ENCODE measurements around the gene PYGL.

Gene PYGL

DNA sequence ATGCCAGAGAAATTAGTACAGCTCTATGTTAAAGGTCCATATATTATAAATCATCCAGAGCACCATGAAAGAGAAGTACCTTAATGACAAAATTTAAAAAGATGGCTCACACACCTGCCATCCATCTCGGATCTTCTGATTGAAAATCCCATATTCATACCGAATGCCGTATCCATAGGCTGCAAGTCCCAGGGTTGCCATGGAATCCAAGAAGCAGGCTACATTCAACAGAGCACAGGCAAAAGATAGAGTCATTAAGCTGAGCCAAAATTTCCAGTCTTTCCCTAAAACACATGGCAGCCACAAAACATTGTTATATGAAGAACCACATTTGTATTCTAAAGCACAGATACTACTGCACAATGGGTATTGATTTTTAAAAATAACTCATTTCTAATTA lies 12.7 kb downstream of the PYGL start:
- DNase-seq (ENCODE audit: extremely low spot score), result no peak
- ChIA-PET CTCF (no interaction called here), POLR2A (no interaction called here)
- TF ChIP-seq, protein P1, sequence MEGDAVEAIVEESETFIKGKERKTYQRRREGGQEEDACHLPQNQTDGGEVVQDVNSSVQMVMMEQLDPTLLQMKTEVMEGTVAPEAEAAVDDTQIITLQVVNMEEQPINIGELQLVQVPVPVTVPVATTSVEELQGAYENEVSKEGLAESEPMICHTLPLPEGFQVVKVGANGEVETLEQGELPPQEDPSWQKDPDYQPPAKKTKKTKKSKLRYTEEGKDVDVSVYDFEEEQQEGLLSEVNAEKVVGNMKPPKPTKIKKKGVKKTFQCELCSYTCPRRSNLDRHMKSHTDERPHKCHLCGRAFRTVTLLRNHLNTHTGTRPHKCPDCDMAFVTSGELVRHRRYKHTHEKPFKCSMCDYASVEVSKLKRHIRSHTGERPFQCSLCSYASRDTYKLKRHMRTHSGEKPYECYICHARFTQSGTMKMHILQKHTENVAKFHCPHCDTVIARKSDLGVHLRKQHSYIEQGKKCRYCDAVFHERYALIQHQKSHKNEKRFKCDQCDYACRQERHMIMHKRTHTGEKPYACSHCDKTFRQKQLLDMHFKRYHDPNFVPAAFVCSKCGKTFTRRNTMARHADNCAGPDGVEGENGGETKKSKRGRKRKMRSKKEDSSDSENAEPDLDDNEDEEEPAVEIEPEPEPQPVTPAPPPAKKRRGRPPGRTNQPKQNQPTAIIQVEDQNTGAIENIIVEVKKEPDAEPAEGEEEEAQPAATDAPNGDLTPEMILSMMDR (IDR thresholded peaks at IDR 0.05; ENCODE audit: control extremely low read depth, extremely low read depth, low read depth, missing control alignments), result no peak

DNA sequence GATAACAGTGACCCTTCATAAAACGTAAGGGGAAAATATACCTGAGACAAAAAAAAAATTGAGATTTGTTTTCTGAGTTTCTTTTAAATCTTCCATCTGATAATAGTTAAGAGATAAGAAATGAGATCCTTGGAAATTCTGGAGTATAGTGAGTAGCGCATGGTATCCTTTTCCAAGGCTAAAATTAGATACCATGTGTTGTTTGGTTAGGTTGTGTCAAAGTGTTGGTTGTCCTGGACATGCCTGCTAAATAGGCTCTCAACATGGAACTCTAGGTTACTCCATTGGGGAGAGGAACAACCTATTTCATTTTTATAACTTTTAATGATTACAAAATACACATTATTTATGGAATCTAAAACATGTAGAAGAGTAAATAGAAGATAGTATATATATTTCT lies 14.8 kb downstream of the PYGL start:
- ChIA-PET POLR2A (no interaction called here), CTCF (no interaction called here)
- TF ChIP-seq, protein P1 (IDR thresholded peaks at IDR 0.05; ENCODE audit: control extremely low read depth, extremely low read depth, low read depth, missing control alignments), result no peak
- no peak for DNase-seq (ENCODE audit: extremely low spot score)

DNA sequence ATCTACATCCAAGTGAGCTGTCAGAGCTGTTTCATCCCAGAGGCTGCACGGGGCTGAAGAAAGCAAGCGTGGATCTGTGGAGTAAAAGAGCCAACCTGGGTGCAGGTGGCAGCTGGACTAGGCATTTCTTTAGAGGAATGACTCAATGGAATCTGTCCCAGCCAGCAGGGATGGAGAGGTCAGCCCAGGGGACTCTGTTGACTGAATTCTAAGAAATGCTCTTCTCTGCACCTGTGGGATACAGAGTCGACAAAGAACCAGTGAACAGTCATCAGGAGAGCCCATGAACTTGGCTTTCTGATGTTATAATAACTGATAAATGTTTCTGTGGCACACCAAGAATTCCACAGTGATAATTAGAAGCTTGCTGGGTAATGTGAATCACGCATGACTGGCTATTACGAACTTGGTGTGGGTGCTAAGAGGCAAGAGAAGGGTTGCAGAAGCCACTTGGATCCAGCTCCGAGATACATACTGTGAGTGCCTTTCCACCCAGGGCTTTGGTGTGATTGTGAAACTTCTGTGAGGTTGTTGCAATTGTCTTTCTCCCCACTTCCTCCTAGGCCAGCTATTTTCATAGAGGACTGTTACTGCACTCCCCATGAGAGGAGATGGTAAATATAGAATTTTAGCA lies 16.2 kb downstream of the PYGL start:
- CTCF ChIA-PET, result interaction anchor here (1.2 kb wide), 1 partner anchor 41 kb away, joined by 3 read pairs; no protein-coding TSS in a partner anchor
- POLR2A ChIA-PET, result interaction anchor here (0.6 kb wide), 1 partner anchor 20 kb away, joined by 8 read pairs; no protein-coding TSS in a partner anchor
- peak; percentile 32 for DNase-seq (ENCODE audit: extremely low spot score)
- TF ChIP-seq, protein P1 (IDR thresholded peaks at IDR 0.05; ENCODE audit: control extremely low read depth, extremely low read depth, low read depth, missing control alignments), result no peak

- POLR2A ChIA-PET, result no interaction called here
- TF ChIP-seq, protein P1 (IDR thresholded peaks at IDR 0.05; ENCODE audit: control extremely low read depth, extremely low read depth, low read depth, missing control alignments), result no peak
- CTCF ChIA-PET, result interaction anchor here (1.6 kb wide), 1 partner anchor 12 kb away, joined by 7 read pairs; no protein-coding TSS in a partner anchor
- no peak for DNase-seq (ENCODE audit: extremely low spot score)
Observed at GRCh38 chr14:50926851-50927386, 17.4 kb downstream of the PYGL start.

DNA sequence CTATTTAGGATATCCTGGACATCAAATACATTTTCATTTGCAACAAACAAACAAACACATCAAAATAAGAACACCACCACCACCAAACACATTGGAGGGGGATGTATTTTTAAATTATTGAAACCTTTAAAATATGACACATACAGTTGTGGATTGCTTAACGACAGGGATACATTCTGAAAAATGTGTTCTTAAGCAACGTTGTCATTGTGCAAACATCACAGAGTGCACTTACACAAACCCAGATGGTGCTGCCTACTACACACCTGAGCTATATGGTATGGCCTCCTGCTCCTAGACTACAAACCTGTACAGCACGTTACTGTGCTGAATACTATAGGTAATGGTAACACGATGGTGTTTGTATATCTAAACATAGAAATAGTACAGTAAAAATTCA lies 19.4 kb downstream of the PYGL start:
- DNase-seq (ENCODE audit: extremely low spot score), result no peak
- ChIA-PET CTCF (interaction anchor here (1.0 to 1.2 kb wide), 2 partner anchors 22 to 63 kb away, joined by 3 to 4 read pairs; no protein-coding TSS in a partner anchor), POLR2A (no interaction called here)
- TF ChIP-seq, protein P1 (IDR thresholded peaks at IDR 0.05; ENCODE audit: control extremely low read depth, extremely low read depth, low read depth, missing control alignments), result no peak

GRCh38 chr14:50924236-50924635 lies 20.0 kb downstream of the PYGL start:
- DNase-seq (ENCODE audit: extremely low spot score), result no peak
- POLR2A ChIA-PET, result no interaction called here
- CTCF ChIA-PET, result no interaction called here
- TF ChIP-seq, protein P1 (IDR thresholded peaks at IDR 0.05; ENCODE audit: control extremely low read depth, extremely low read depth, low read depth, missing control alignments), result no peak

Data from GM10248 (cell line).